Measurements from ENCODE around the gene RABGGTA. TPM values are rescaled to one million over a fixed set of nuclear protein-coding genes. Genes with fewer than 3 reads are reported as not detected.

The RABGGTA gene
- total and polyA plus RNA-seq, 2 experiments from 2014 or later = 17.6 to 20.7 TPM

GRCh38 chr14:24260026-24260779 lies 11.2 kb downstream of the RABGGTA start:
- Histone ChIP-seq H3F3A (replicated peaks; ENCODE audit: low read depth) (no peaks in the 10 kb centered on the region), H3K4me2 (no peak overlapping the region), H2AFZ (no peak overlapping the region), H4K20me1 (replicated peaks; ENCODE audit: insufficient read depth) (no peaks in the 10 kb centered on the region), H3K79me2 (replicated peaks; ENCODE audit: insufficient read depth) (no peaks in the 10 kb centered on the region), H3K4me1 (ENCODE audit: insufficient read depth) (no peaks in the 10 kb centered on the region), H3K36me3 (ENCODE audit: insufficient read depth) (no peaks in the 10 kb centered on the region), H3K4me3 (no peak overlapping the region), H3K9me2 (ENCODE audit: insufficient read depth) (no peaks in the 10 kb centered on the region), H3K27ac (ENCODE audit: low read depth) (no peak overlapping the region), H3K27me3 (ENCODE audit: insufficient read depth) (no peaks in the 10 kb centered on the region)
- TF ChIP-seq CREB1 (CRISPR knock-in tag; IDR thresholded peaks at IDR 0.05; ENCODE audit: low read depth) (no peak), NANOG (IDR thresholded peaks at IDR 0.05; ENCODE audit: borderline replicate concordance) (no peak), ZNF331 (CRISPR knock-in tag; IDR thresholded peaks at IDR 0.05; ENCODE audit: low read depth) (no peak)
- H3K4me3 Mint-ChIP-seq = no peak overlapping the region; the same call in 2 of the 3 replicates
- peaks cover 7% of the 10 kb centered on the region; the same call in 2 of the 3 replicates for H3K4me1 Mint-ChIP-seq
- no peak for DNase-seq (ENCODE audit: low spot score)
- H3K9me3 Mint-ChIP-seq = no peaks in the 10 kb centered on the region
- no peak for ATAC-seq
- H3K36me3 Mint-ChIP-seq (ENCODE audit: low read depth) = no peaks in the 10 kb centered on the region
- H3K27me3 Mint-ChIP-seq (ENCODE audit: insufficient read depth, low read depth, poor library complexity) = peaks cover 13% of the 10 kb centered on the region
- H3K27ac Mint-ChIP-seq = no peak overlapping the region

- H3K36me3 Mint-ChIP-seq (ENCODE audit: low read depth) = no peaks in the 10 kb centered on the region
- H3K4me1 ChIP-seq (ENCODE audit: insufficient read depth) = no peaks in the 10 kb centered on the region
- H3K4me2 ChIP-seq = no peak overlapping the region
- H3K4me3 ChIP-seq = no peak overlapping the region
- DNase-seq (ENCODE audit: low spot score) (no peak), ATAC-seq (no peak)
- no peaks in the 10 kb centered on the region for H4K20me1 ChIP-seq (replicated peaks; ENCODE audit: insufficient read depth)
- H3K4me3 Mint-ChIP-seq = no peak overlapping the region; the same call in 2 of the 3 replicates
- no peak overlapping the region for H3K27ac Mint-ChIP-seq
- H3K4me1 Mint-ChIP-seq = peaks cover 7% of the 10 kb centered on the region; the same call in 2 of the 3 replicates
- H3K36me3 ChIP-seq (ENCODE audit: insufficient read depth) = no peaks in the 10 kb centered on the region
- no peak overlapping the region for H3K27ac ChIP-seq (ENCODE audit: low read depth)
- no peaks in the 10 kb centered on the region for H3F3A ChIP-seq (replicated peaks; ENCODE audit: low read depth)
- no peak for TF ChIP-seq ZNF462 (CRISPR knock-in tag; IDR thresholded peaks at IDR 0.05)
- TF ChIP-seq ETS1 (IDR thresholded peaks at IDR 0.05) = no peak
- TF ChIP-seq STAT1 (IDR thresholded peaks at IDR 0.05; ENCODE audit: unreplicated experiment) = no peak
- H3K27me3 Mint-ChIP-seq (ENCODE audit: insufficient read depth, low read depth, poor library complexity) = peaks cover 14% of the 10 kb centered on the region
- H3K27me3 ChIP-seq (ENCODE audit: insufficient read depth) = no peaks in the 10 kb centered on the region
- no peaks in the 10 kb centered on the region for H3K79me2 ChIP-seq (replicated peaks; ENCODE audit: insufficient read depth)
- H3K9me2 ChIP-seq (ENCODE audit: insufficient read depth) = no peaks in the 10 kb centered on the region
- H2AFZ ChIP-seq = no peak overlapping the region
- H3K9me3 Mint-ChIP-seq = no peaks in the 10 kb centered on the region
These were observed 11.9 kb downstream of the RABGGTA start for GRCh38 chr14:24259282-24260025.

All from GM23338 (cell line).